GM06990 (cell line): ENCODE results near the gene NDUFA11.

ENCODE experiments used
- DNase-seq: peaks from one replicate; pipeline ENCODE4 v3.0.0-alpha.2; 2011; ENCODE audit not compliant: insufficient read length; ENCODE audit errors: extremely low read depth
- H3K27me3 ChIP-seq: replicated peaks from 2 replicates; pipeline ENCODE4 v1.6.0; 2011; ENCODE audit warnings: low read length; ENCODE audit not compliant: control insufficient read depth, insufficient read depth
- H3K36me3 ChIP-seq: 2 replicates; pipeline ENCODE4 v1.5.1; 2011; ENCODE audit warnings: low read length; ENCODE audit not compliant: control insufficient read depth, insufficient read depth
- H3K4me3 ChIP-seq: replicated peaks from 2 replicates; pipeline ENCODE4 v1.5.1; 2011; ENCODE audit warnings: low read depth, mild to moderate bottlenecking, control low read depth, low read length
- TF ChIP-seq, protein P1 (sequence below): IDR thresholded peaks from 2 replicates; pipeline ENCODE4 v1.5.1; 2011; ENCODE audit warnings: low read length, control low read depth, mild to moderate bottlenecking, inconsistent platforms; ENCODE audit not compliant: insufficient read depth, poor library complexity, severe bottlenecking

NDUFA11 gene

DNA sequence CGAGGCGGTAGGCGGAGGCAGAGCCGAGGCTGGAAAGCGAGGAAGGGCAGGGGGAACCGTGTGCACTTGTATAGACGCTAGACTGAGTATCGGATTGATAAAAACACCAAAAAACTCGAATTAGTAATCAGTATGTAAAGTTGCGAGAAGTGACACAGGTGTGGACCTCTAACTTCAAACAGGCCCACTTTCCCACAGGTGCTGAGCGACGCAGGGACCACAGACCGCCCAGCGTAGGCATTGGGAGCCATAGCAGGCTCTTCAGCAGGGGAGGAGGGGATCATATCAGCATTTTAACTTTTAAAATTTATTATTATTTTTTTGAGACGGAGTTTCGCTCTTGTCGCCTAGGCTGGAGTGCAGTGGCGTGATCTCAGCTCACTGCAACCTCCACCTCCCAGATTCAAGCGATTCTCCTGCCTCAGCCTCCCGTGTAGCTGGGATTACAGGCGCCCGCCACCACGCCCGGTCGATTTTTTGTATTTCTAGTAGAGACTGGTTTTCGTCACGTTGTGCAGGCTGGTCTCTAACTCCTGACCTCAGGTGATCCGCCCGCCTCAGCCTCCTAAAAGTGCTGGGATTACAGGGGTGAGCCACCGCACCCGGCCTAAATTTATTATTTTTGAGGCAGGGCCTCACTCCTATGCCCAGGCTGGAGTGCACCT, 1.7 kb upstream of the NDUFA11 start:
- H3K36me3 ChIP-seq, result peaks cover 6% of the 10 kb centered on the region
- TF ChIP-seq, protein P1, sequence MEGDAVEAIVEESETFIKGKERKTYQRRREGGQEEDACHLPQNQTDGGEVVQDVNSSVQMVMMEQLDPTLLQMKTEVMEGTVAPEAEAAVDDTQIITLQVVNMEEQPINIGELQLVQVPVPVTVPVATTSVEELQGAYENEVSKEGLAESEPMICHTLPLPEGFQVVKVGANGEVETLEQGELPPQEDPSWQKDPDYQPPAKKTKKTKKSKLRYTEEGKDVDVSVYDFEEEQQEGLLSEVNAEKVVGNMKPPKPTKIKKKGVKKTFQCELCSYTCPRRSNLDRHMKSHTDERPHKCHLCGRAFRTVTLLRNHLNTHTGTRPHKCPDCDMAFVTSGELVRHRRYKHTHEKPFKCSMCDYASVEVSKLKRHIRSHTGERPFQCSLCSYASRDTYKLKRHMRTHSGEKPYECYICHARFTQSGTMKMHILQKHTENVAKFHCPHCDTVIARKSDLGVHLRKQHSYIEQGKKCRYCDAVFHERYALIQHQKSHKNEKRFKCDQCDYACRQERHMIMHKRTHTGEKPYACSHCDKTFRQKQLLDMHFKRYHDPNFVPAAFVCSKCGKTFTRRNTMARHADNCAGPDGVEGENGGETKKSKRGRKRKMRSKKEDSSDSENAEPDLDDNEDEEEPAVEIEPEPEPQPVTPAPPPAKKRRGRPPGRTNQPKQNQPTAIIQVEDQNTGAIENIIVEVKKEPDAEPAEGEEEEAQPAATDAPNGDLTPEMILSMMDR, result no peak
- DNase-seq, result no peak
- peak overlapping the region; percentile 91 for H3K4me3 ChIP-seq
- H3K27me3 ChIP-seq, result no peaks in the 10 kb centered on the region

DNA sequence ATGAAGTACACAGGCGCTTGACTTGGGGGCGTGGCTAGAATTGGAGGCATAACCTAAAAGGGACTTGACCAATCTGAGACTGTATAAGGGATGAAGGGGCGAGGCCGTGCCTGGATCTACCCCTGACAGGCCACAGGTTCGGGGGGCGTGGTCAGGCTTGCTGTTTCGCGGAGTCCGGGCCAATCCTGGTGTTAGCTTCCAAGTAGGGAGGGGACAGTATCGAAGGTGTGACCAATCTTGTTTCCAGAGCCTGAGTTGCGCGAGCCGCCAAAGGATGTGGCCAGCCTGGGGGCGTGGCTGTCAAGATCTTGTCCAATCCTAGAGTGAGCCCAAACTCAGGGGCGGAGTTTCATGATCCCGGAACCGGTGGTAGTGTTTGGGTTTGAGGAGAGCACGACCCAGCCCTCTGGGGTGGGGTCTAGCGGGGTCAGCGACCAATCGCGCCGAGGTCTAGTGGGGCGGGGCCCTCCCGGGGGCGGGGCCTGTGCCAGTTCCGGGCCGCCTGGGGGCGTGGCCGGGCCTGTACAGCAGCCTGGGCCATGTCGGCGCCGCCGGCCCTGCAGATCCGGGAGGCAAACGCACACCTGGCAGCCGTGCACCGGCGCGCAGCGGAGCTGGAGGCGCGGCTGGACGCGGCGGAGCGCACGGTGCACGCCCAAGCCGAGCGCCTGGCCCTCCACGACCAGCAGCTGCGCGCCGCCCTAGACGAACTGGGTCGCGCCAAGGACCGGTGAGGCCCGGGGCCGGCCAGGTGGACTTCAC, 943 bp upstream of the NDUFA11 start, which contains the start of gene VMAC:
VMAC (plus strand) TSS at position 521 of the 762 bp plus-strand sequence; CDS start at position 540, 19 bp downstream.
- H3K4me3 ChIP-seq, result peak within 1 kb of the TSS; percentile 99
- peaks cover 8% of the 10 kb centered on the region for H3K36me3 ChIP-seq
- peak; percentile 98 for DNase-seq
- TF ChIP-seq, protein P1, result no peak
- H3K27me3 ChIP-seq, result no peaks in the 10 kb centered on the region

DNA sequence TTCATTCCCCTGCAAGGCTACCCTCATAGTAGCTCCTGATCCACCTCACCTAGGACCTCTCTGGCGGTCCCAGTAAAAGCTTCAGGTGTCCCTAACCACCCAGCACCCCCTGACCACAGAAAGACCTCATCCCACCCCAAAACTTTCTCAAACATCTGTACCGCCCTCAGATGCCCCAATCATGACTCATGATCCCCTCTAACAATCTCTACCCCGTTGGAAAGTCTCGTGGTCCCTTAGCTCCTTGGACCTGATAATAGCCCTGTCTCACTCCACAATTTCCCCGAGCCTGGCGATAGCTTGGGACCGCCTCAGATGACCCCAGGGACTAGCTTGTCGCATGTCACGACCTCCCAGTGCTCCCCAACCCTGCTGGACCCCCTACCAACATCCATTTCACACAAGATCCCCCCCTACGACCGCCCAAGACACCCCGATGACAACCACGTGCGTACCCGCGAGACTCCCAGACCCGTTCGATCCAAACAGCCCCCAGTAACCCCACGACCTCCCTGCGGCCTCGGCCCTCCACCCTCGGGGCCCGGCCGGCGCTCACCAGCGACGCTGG, 450 bp downstream of the NDUFA11 start:
- Histone ChIP-seq H3K4me3 (peak overlapping the region; percentile 99), H3K27me3 (no peaks in the 10 kb centered on the region), H3K36me3 (peaks cover 6% of the 10 kb centered on the region)
- DNase-seq, result no peak
- TF ChIP-seq, protein P1, result no peak

DNA sequence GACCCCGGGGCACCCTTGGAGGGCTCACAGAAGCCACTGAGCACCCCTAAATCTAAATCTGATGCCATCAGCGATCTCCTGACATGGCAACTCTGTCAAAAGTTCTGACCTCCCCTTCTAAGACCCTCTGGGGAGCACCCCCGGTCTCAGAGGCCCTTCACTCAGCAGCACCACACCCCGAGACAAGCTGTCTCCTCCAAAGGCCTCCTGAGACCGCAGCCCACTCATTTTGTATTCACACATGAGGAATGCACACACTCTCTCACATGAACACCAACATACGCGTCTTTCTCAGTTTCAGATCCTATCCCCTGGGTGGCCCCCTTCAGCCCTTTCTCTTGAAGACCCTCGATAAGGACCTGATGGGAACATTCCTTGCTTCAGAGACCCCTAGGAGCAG, 2.6 kb downstream of the NDUFA11 start:
- TF ChIP-seq, protein P1, result no peak
- Histone ChIP-seq H3K27me3 (no peaks in the 10 kb centered on the region), H3K4me3 (no peak overlapping the region)

GRCh38 chr19:5899728-5900526, 3.7 kb downstream of the NDUFA11 start:
- TF ChIP-seq, protein P1, result no peak
- Histone ChIP-seq H3K27me3 (no peaks in the 10 kb centered on the region), H3K36me3 (peaks cover 13% of the 10 kb centered on the region), H3K4me3 (no peak overlapping the region)
- DNase-seq, result no peak

More for the DNA sequence above, 2.6 kb downstream of the NDUFA11 start:
- H3K36me3 ChIP-seq, result peaks cover 8% of the 10 kb centered on the region
- DNase-seq, result no peak
